Activated CD4-positive, alpha-beta memory T cell treated with anti-CD3 and anti-CD28 coated beads, Interleukin-2, amount 10 ng/mL, durations not matched to agents 7 days and 5 days (primary cell): ENCODE results near the gene SIGLEC7. TPM values are rescaled to one million over a fixed set of nuclear protein-coding genes. Genes with fewer than 3 reads are reported as not detected.

ENCODE experiments used
- CTCF ChIA-PET: fragments of 350-600 bp; sonication (Branson Sonifier 250); formaldehyde crosslinking; loops from one replicate; lab custom pipeline; 2021; ENCODE audit warnings: antibody characterized with exemption, inconsistent platforms; lab: Charles Lee
- POLR2A ChIA-PET: fragments of 350-600 bp; sonication (Branson Sonifier 250); formaldehyde crosslinking; loops from one replicate; lab custom pipeline; 2021; ENCODE audit warnings: antibody characterized with exemption; lab: Charles Lee
- DNase-seq: peaks from one replicate; pipeline ENCODE4 v3.0.0-alpha.2; 2020
- H3K27ac Mint-ChIP-seq: one replicate; pipeline ENCODE4 v1.8.0; 2021; ENCODE audit warnings: mild to moderate bottlenecking, mixed read lengths
- H3K27me3 Mint-ChIP-seq: one replicate; pipeline ENCODE4 v1.8.0; 2021; ENCODE audit warnings: mixed read lengths
- H3K36me3 Mint-ChIP-seq: one replicate; pipeline ENCODE4 v1.8.0; 2021; ENCODE audit warnings: low read depth, mixed read lengths
- H3K4me1 Mint-ChIP-seq: one replicate; pipeline ENCODE4 v1.8.0; 2021; ENCODE audit warnings: mixed read lengths
- H3K4me3 Mint-ChIP-seq: one replicate; pipeline ENCODE4 v1.8.0; 2021; ENCODE audit warnings: mild to moderate bottlenecking, mixed read lengths
- H3K9me3 Mint-ChIP-seq: one replicate; pipeline ENCODE4 v1.8.0; 2021; ENCODE audit warnings: mixed read lengths
- total RNA-seq, 2 experiments: library from RNA; stranded (reverse); gene quantifications; one replicate each; pipeline ENCODE4 v1.2.3, GENCODE V29; 2021

Gene SIGLEC7
- total RNA-seq, 2 experiments from 2014 or later: not detected

DNA sequence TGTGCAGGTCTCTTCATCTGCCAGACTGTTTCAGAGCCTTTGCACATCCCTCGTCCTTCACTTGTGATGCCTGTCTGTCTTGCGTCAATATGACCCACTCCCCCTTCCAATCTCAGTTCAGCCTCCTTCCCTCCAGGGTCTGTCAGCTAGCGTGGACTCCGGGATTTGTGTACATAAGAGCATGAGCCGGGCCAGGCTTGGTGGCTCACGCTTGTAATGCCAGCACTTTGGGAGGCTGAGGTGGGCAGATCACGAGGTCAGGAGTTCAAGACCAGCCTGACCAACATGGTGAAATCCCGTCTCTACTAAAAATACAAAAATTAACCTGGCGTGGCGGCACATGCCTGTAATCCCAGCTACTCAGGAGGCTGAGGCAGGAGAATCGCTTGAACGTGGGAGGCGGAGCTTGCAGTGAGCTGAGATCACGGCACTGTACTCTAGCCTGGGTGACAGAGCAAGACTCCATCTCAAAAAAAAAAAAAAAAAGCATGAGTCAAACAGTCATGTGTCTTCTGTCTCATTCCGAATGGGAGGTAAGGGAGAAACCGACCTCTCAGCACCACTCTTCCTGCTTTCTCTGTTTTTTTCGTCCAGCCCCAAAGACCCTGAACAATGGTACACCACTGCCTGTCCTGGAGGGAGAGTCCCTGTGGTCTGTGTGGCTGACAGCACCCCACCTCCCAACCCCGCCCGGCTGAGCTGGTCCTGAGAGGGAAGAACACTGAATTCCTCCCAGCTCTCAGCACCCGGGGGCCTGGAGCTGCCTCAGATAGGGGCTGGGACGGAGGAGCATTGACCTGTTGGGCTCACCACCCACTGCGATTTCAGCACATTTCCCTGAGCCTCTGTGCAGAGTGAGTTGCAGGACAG is 19.8 kb upstream of the SIGLEC7 start:
- CTCF ChIA-PET: no interaction called here
- POLR2A ChIA-PET: interaction anchor here (0.9 to 1.2 kb wide), 2 partner anchors 8 to 10 kb away, joined by 3 to 4 read pairs; no protein-coding TSS in a partner anchor
- H3K36me3 Mint-ChIP-seq: peaks cover 3% of the 10 kb centered on the region
- H3K9me3 Mint-ChIP-seq: no peaks in the 10 kb centered on the region
- H3K27me3 Mint-ChIP-seq: peaks cover 15% of the 10 kb centered on the region
- H3K4me3 Mint-ChIP-seq: peak overlapping the region; percentile 24
- peak overlapping the region; percentile 84 for H3K27ac Mint-ChIP-seq
- DNase-seq: no peak
- H3K4me1 Mint-ChIP-seq: peaks cover 62% of the 10 kb centered on the region

DNA sequence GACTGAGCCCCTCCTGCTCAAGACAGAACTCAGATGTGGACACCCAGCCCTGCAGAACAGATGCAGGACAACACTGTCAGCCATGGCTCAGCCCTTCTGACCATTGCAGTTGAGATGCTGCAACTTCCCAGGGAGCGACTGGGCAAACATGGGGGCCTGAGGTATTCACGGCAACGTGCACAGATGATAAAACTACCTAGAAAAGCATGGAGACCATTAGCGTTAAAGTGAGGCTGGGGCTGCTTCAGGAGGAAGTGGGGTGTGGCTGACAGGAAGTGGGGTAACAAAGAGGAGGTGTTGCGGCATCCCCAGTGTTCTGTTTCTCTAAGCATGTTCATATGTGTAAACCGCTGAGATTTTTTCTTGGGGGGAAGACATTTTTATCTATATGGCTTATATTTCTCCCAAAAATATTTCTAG is 18.7 kb upstream of the SIGLEC7 start:
- Mint-ChIP-seq H3K4me3 (peak overlapping the region; percentile 22), H3K4me1 (peaks cover 69% of the 10 kb centered on the region), H3K9me3 (no peaks in the 10 kb centered on the region), H3K27me3 (peaks cover 11% of the 10 kb centered on the region), H3K27ac (peak overlapping the region; percentile 84), H3K36me3 (peaks cover 3% of the 10 kb centered on the region)
- peak; percentile 80 for DNase-seq
- POLR2A ChIA-PET: interaction anchor here (1.2 kb wide), 1 partner anchor 9 kb away, joined by 3 read pairs; no protein-coding TSS in a partner anchor
- CTCF ChIA-PET: no interaction called here

- H3K27me3 Mint-ChIP-seq: peaks cover 11% of the 10 kb centered on the region
- peaks cover 74% of the 10 kb centered on the region for H3K4me1 Mint-ChIP-seq
- DNase-seq: no peak
- H3K36me3 Mint-ChIP-seq: peaks cover 3% of the 10 kb centered on the region
- no peaks in the 10 kb centered on the region for H3K9me3 Mint-ChIP-seq
- ChIA-PET POLR2A (interaction anchor here (1.0 kb wide), 1 partner anchor 9 kb away, joined by 4 read pairs; no protein-coding TSS in a partner anchor), CTCF (interaction anchor here (1.3 kb wide), 1 partner anchor 9 kb away, joined by 4 read pairs; no protein-coding TSS in a partner anchor)
- H3K4me3 Mint-ChIP-seq: peak overlapping the region; percentile 22
- peak overlapping the region; percentile 84 for H3K27ac Mint-ChIP-seq
Measured at GRCh38 chr19:51123802-51124201, 18.3 kb upstream of the SIGLEC7 start.

DNA sequence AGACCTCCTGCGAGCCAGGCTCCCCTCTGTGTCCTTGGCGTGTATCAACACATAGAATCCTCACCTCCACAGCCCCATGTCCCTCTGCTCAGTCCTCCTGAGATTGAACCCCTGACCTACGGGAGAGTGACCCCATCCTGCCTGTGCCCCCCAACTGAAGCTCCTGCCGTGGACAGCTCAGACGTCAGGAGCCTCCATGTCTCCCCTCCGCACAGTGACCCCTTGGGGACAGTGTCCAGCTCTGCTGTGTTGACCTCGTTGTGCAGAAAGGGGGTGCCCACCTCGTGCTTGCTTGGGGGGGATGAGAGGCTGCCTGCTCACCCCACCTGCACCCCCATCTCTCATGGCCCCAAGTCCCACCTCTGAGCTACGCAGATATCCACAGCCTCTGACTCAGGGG is 17.9 kb upstream of the SIGLEC7 start:
- peaks cover 72% of the 10 kb centered on the region for H3K4me1 Mint-ChIP-seq
- no peak for DNase-seq
- H3K27ac Mint-ChIP-seq: peak overlapping the region; percentile 84
- ChIA-PET CTCF (interaction anchor here (1.3 kb wide), 1 partner anchor 9 kb away, joined by 4 read pairs; no protein-coding TSS in a partner anchor), POLR2A (interaction anchor here (1.0 kb wide), 1 partner anchor 10 kb away, joined by 4 read pairs; no protein-coding TSS in a partner anchor)
- H3K4me3 Mint-ChIP-seq: peak overlapping the region; percentile 22
- no peaks in the 10 kb centered on the region for H3K9me3 Mint-ChIP-seq
- H3K36me3 Mint-ChIP-seq: peaks cover 3% of the 10 kb centered on the region
- peaks cover 7% of the 10 kb centered on the region for H3K27me3 Mint-ChIP-seq

DNA sequence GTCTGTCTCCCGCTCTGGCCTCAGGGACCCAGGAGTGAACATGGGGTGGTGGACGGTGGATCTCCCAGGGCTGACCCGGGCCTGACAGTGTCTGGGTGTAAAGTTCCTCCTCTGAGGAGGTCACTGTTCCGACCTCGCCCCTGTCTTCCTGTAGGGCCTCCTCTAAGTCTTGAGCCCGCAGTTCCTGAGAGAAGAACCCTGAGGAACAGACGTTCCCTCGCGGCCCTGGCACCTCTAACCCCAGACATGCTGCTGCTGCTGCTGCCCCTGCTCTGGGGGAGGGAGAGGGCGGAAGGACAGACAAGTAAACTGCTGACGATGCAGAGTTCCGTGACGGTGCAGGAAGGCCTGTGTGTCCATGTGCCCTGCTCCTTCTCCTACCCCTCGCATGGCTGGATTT is 17.4 kb upstream of the SIGLEC7 start, which contains the start of gene SIGLEC9:
SIGLEC9 (plus strand) TSS at position 178 of the 400 bp plus-strand sequence; CDS start at position 247, 69 bp downstream.
- H3K27me3 Mint-ChIP-seq: peaks cover 8% of the 10 kb centered on the region
- peaks cover 3% of the 10 kb centered on the region for H3K36me3 Mint-ChIP-seq
- H3K4me1 Mint-ChIP-seq: peaks cover 73% of the 10 kb centered on the region
- H3K9me3 Mint-ChIP-seq: no peaks in the 10 kb centered on the region
- ChIA-PET CTCF (interaction anchor here (1.3 kb wide), 1 partner anchor 10 kb away, joined by 4 read pairs; no protein-coding TSS in a partner anchor), POLR2A (interaction anchor here (1.0 kb wide), 1 partner anchor 10 kb away, joined by 4 read pairs; no protein-coding TSS in a partner anchor)
- H3K27ac Mint-ChIP-seq: peak within 1 kb of the TSS; percentile 84
- DNase-seq: no peak
- peak within 1 kb of the TSS; percentile 22 for H3K4me3 Mint-ChIP-seq

DNA sequence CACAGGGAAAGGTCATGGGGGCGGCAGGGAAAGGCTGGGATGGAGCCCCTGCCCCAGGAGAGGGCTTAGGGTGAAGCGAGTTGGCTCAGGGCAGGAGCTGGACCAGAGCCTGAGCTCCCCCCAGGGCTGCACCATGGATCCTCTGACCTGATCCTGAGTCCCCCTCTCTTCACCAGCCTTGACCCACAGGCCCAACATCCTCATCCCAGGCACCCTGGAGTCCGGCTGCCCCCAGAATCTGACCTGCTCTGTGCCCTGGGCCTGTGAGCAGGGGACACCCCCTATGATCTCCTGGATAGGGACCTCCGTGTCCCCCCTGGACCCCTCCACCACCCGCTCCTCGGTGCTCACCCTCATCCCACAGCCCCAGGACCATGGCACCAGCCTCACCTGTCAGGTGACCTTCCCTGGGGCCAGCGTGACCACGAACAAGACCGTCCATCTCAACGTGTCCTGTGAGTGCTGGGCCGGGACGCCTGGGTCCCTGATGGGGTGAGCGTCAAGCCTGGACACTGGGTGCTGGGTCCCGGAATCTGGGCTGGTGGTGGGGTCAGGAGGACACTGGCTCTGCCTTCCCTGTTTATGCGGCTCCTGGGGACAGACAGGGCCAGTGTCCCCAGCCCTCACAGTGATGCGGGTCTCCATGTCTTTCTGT is 16.6 kb upstream of the SIGLEC7 start:
- POLR2A ChIA-PET: no interaction called here
- no peaks in the 10 kb centered on the region for H3K9me3 Mint-ChIP-seq
- no peak overlapping the region for H3K4me3 Mint-ChIP-seq
- peaks cover 3% of the 10 kb centered on the region for H3K36me3 Mint-ChIP-seq
- H3K27ac Mint-ChIP-seq: peak overlapping the region; percentile 84
- CTCF ChIA-PET: no interaction called here
- H3K27me3 Mint-ChIP-seq: peaks cover 11% of the 10 kb centered on the region
- H3K4me1 Mint-ChIP-seq: peaks cover 78% of the 10 kb centered on the region
- DNase-seq: no peak

DNA sequence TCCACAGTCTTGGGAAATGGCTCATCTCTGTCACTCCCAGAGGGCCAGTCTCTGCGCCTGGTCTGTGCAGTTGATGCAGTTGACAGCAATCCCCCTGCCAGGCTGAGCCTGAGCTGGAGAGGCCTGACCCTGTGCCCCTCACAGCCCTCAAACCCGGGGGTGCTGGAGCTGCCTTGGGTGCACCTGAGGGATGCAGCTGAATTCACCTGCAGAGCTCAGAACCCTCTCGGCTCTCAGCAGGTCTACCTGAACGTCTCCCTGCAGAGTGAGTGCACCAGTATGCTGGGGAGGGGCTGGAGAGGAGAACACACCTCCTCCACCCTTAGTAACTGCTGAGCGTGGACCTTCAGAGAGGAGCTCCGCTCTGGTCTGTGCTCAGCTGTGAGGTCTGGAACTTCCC is 15.1 kb upstream of the SIGLEC7 start:
- no peaks in the 10 kb centered on the region for H3K9me3 Mint-ChIP-seq
- H3K4me1 Mint-ChIP-seq: peaks cover 82% of the 10 kb centered on the region
- H3K27ac Mint-ChIP-seq: peak overlapping the region; percentile 10
- ChIA-PET POLR2A (no interaction called here), CTCF (no interaction called here)
- H3K27me3 Mint-ChIP-seq: peaks cover 13% of the 10 kb centered on the region
- DNase-seq: no peak
- H3K36me3 Mint-ChIP-seq: peaks cover under 1% of the 10 kb centered on the region
- H3K4me3 Mint-ChIP-seq: no peak overlapping the region

- Mint-ChIP-seq H3K9me3 (no peaks in the 10 kb centered on the region), H3K4me1 (peaks cover 81% of the 10 kb centered on the region), H3K27ac (no peak overlapping the region), H3K4me3 (no peak overlapping the region), H3K27me3 (peaks cover 13% of the 10 kb centered on the region), H3K36me3 (no peaks in the 10 kb centered on the region)
- no peak for DNase-seq
- CTCF ChIA-PET: interaction anchor here (1.2 kb wide), 1 partner anchor 30 kb away, joined by 4 read pairs; no protein-coding TSS in a partner anchor
- POLR2A ChIA-PET: no interaction called here
Measured at GRCh38 chr19:51127755-51128154, 14.3 kb upstream of the SIGLEC7 start.

DNA sequence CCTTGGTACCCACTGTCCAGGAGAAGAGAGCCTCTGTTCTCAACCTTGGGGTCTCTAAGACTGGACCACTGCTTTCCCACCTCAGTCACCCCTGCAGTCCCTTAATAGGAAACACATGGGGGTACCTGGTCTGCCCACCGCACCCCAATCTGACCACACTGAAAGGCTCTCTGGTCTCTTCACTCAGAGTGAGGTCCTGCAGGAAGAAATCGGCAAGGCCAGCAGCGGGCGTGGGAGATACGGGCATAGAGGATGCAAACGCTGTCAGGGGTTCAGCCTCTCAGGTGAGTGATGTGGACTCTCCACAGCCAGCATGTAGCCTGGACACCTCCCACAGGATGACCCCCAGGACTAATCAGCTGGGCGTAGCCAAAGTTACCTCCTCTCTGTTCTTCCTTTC is 13.9 kb upstream of the SIGLEC7 start:
- no peaks in the 10 kb centered on the region for H3K9me3 Mint-ChIP-seq
- CTCF ChIA-PET: interaction anchor here (0.6 to 1.2 kb wide), 3 partner anchors 17 to 31 kb away, joined by 3 to 4 read pairs (median 3); no protein-coding TSS in a partner anchor
- H3K36me3 Mint-ChIP-seq: no peaks in the 10 kb centered on the region
- POLR2A ChIA-PET: no interaction called here
- peaks cover 76% of the 10 kb centered on the region for H3K4me1 Mint-ChIP-seq
- no peak overlapping the region for H3K27ac Mint-ChIP-seq
- H3K27me3 Mint-ChIP-seq: peaks cover 13% of the 10 kb centered on the region
- no peak for DNase-seq
- no peak overlapping the region for H3K4me3 Mint-ChIP-seq

DNA sequence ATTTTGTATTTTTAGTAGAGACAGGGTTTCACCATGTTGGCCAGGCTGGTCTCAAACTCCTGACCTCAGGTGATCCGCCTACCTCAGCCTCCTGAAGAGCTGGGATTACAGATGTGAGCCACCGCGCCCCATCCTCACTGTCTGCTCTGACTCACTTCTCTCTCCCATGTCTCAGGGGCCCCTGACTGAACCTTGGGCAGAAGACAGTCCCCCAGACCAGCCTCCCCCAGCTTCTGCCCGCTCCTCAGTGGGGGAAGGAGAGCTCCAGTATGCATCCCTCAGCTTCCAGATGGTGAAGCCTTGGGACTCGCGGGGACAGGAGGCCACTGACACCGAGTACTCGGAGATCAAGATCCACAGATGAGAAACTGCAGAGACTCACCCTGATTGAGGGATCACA is 12.4 kb upstream of the SIGLEC7 start:
- H3K27me3 Mint-ChIP-seq: peaks cover 15% of the 10 kb centered on the region
- H3K36me3 Mint-ChIP-seq: no peaks in the 10 kb centered on the region
- ChIA-PET CTCF (no interaction called here), POLR2A (interaction anchor here (1.2 kb wide), 1 partner anchor 19 kb away, joined by 3 read pairs; no protein-coding TSS in a partner anchor)
- H3K9me3 Mint-ChIP-seq: no peaks in the 10 kb centered on the region
- no peak for DNase-seq
- peaks cover 61% of the 10 kb centered on the region for H3K4me1 Mint-ChIP-seq
- no peak overlapping the region for H3K27ac Mint-ChIP-seq
- H3K4me3 Mint-ChIP-seq: no peak overlapping the region

DNA sequence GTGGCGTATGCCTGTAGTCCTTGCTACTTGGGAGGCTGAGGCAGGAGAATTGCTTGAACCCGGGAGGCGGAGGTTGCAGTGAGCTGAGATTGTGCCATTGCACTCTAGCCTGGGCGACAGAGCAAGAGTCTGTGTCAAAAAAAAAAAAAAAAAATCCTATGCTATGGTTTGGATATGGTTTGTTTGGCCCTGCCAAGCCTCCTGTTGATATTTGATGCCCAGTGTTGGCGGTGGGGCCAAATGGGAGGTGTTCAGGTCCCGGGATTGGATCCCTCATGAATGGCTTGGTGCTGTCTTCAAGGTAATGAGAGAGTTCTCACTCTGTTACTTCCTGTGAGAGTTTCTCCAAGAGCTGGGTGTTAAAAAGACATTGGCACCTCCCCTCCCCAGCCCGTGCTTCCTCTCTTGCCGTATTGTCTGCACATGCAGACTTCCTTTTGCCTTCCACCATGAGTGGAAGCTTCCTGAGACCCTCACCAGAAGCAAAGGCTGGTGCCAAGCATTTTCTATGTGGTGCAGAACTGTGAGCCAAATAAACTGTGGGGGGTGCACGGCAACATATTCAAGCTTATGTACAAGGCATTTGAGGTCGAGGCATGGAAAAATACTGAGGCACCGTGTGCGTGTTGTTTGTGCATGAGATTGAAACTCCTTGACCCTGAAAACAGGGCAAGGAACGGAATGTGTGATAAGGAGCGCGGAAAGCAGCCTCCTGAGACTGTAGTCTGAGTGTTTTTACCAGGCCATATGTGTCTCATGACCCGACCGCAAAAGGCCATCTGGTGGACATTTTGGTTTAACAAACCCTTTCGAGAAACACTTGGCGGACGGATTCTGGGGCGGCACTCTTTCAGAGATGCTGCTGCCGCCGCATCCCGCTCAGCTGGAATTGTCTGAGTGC is 10.1 kb upstream of the SIGLEC7 start:
- peaks cover 51% of the 10 kb centered on the region for H3K4me1 Mint-ChIP-seq

More for the DNA sequence above, 10.1 kb upstream of the SIGLEC7 start:
- H3K9me3 Mint-ChIP-seq: peaks cover 2% of the 10 kb centered on the region
- peak overlapping the region; percentile 26 for H3K4me3 Mint-ChIP-seq
- CTCF ChIA-PET: interaction anchor here (1.1 to 1.5 kb wide), 3 partner anchors 20 to 127 kb away, joined by 3 read pairs; no protein-coding TSS in a partner anchor
- H3K27ac Mint-ChIP-seq: peak overlapping the region; percentile 72
- DNase-seq: peak; percentile 50
- peaks cover 19% of the 10 kb centered on the region for H3K27me3 Mint-ChIP-seq
- POLR2A ChIA-PET: interaction anchor here (0.6 to 1.3 kb wide), 2 partner anchors 9 to 313 kb away, joined by 3 read pairs; no protein-coding TSS in a partner anchor
- no peaks in the 10 kb centered on the region for H3K36me3 Mint-ChIP-seq
